Measurements from ENCODE around the gene TRAK1. TPM values are rescaled to one million over a fixed set of nuclear protein-coding genes. Genes with fewer than 3 reads are reported as not detected.

The TRAK1 gene
- total and polyA plus RNA-seq, 10 of the 15 experiments (the other 5 are each of a cell fraction or from before 2014, with no cell fraction given) = 6.6 to 46.2 (median 23.7) TPM

DNA sequence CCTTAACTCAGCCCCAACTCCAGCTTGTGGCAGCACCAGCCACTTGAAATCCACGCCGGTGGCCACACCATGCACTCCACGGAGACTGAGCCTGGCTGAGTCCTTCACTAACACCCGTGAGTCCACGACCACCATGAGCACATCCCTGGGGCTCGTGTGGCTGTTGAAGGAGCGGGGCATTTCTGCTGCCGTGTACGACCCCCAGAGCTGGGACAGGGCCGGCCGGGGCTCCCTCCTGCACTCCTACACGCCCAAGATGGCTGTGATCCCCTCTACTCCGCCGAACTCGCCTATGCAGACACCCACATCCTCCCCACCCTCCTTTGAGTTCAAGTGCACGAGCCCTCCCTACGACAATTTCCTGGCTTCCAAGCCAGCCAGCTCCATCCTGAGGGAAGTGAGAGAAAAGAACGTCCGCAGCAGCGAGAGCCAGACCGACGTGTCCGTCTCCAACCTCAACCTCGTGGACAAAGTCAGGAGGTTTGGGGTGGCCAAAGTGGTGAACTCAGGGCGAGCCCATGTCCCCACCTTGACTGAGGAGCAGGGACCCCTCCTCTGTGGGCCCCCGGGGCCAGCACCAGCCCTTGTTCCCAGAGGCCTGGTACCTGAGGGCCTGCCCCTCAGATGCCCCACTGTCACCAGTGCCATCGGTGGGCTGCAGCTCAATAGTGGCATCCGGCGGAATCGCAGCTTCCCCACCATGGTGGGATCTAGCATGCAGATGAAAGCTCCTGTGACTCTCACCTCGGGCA, 132.0 kb downstream of the TRAK1 start:
- no peak overlapping the region for H3K27ac ChIP-seq (ENCODE audit: control insufficient read depth, insufficient read depth)
- peaks cover 11 to 32% of the 10 kb centered on the region in 2 experiments for H3K36me3 ChIP-seq (ENCODE audit: control insufficient read depth in 2 of 2, insufficient read depth in 2 of 2, low read length in 1 of 2)
- H3K9me3 ChIP-seq (replicated peaks; ENCODE audit: control insufficient read depth, insufficient read depth, low read length) = no peaks in the 10 kb centered on the region; the same call in 2 of the 3 replicates
- no peak overlapping the region for H3K9ac ChIP-seq (ENCODE audit: control insufficient read depth, insufficient read depth, low read length)
- H3K4me1 ChIP-seq (ENCODE audit: control insufficient read depth, insufficient read depth, low read length) = peaks cover 3% of the 10 kb centered on the region; the same call in 1 of the 2 replicates
- SMC1A ChIA-PET (ENCODE audit: uncharacterized antibody, unreplicated experiment) = no interaction called here
- no peak overlapping the region for H2AFZ ChIP-seq (ENCODE audit: control insufficient read depth, low read depth, low read length)
- H3K4me2 ChIP-seq (ENCODE audit: control insufficient read depth, insufficient read depth) = no peak overlapping the region
- FAIRE-seq (no peak), DNase-seq (ENCODE audit: low read depth, low spot score) (no peak), ATAC-seq (no peak)
- no peaks in the 10 kb centered on the region for H4K20me1 ChIP-seq (ENCODE audit: control insufficient read depth, insufficient read depth)
- 95% methylated on average over 31 of the region's 31 CpGs for WGBS (ENCODE audit: insufficient coverage, insufficient replicate concordance, low lambda C conversion rate, missing lambda C conversion rate)
- in situ Hi-C loops (cut with MboI) = loop anchor here (10.0 kb wide), 1 partner anchor 328 kb away; no protein-coding TSS in a partner anchor
- TF ChIP-seq BCL11A (IDR thresholded peaks at IDR 0.05; ENCODE audit: low read depth, low read length) = no peak
- TF ChIP-seq RB1 (IDR thresholded peaks at IDR 0.05; ENCODE audit: borderline replicate concordance) = no peak
- TF ChIP-seq KAT2A (conservative IDR thresholded peaks at IDR 0.05; ENCODE audit: control insufficient read depth, low read depth, low read length) = no peak
- no peak for TF ChIP-seq SREBF2 (IDR thresholded peaks at IDR 0.05; ENCODE audit: low read length)
- TF ChIP-seq DPF2 (IDR thresholded peaks at IDR 0.05) = no peak
- TF ChIP-seq, protein P1, sequence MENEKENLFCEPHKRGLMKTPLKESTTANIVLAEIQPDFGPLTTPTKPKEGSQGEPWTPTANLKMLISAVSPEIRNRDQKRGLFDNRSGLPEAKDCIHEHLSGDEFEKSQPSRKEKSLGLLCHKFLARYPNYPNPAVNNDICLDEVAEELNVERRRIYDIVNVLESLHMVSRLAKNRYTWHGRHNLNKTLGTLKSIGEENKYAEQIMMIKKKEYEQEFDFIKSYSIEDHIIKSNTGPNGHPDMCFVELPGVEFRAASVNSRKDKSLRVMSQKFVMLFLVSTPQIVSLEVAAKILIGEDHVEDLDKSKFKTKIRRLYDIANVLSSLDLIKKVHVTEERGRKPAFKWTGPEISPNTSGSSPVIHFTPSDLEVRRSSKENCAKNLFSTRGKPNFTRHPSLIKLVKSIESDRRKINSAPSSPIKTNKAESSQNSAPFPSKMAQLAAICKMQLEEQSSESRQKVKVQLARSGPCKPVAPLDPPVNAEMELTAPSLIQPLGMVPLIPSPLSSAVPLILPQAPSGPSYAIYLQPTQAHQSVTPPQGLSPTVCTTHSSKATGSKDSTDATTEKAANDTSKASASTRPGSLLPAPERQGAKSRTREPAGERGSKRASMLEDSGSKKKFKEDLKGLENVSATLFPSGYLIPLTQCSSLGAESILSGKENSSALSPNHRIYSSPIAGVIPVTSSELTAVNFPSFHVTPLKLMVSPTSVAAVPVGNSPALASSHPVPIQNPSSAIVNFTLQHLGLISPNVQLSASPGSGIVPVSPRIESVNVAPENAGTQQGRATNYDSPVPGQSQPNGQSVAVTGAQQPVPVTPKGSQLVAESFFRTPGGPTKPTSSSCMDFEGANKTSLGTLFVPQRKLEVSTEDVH (IDR thresholded peaks at IDR 0.05; ENCODE audit: low read depth, partially characterized antibody) = no peak
- TF ChIP-seq RCOR1 (conservative IDR thresholded peaks at IDR 0.05; ENCODE audit: low read depth, low read length) = no peak
- POLR2A ChIA-PET = no interaction called here
- H3K4me3 ChIP-seq = no peak overlapping the region
- CTCF ChIA-PET = interaction anchor here (0.6 kb wide), 1 partner anchor 994 kb away, joined by 3 read pairs; no protein-coding TSS in a partner anchor
- no peaks in the 10 kb centered on the region for H3K27me3 ChIP-seq (replicated peaks in 1 of 2; ENCODE audit: control insufficient read depth in 2 of 2, insufficient read depth in 2 of 2, low read length in 1 of 2)
- H3K79me2 ChIP-seq (ENCODE audit: control insufficient read depth, insufficient read depth, low read length) = no peaks in the 10 kb centered on the region
- RAD21 ChIA-PET (ENCODE audit: unreplicated experiment) = interaction anchor here (0.5 kb wide), 1 partner anchor 32 kb away, joined by 3 read pairs; no protein-coding TSS in a partner anchor
- intact Hi-C loops (cut with micrococcal nuclease; ENCODE audit: unreplicated experiment) = no loop called here
- no TSS peak for BruUV-seq (replicated peaks)

Measured in GM12878 (cell line).